ENCODE measurements around the gene SLC25A48. TPM values are rescaled to one million over a fixed set of nuclear protein-coding genes. Genes with fewer than 3 reads are reported as not detected.

The SLC25A48 gene
- total RNA-seq, 2 experiments from 2014 or later = not detected

DNA sequence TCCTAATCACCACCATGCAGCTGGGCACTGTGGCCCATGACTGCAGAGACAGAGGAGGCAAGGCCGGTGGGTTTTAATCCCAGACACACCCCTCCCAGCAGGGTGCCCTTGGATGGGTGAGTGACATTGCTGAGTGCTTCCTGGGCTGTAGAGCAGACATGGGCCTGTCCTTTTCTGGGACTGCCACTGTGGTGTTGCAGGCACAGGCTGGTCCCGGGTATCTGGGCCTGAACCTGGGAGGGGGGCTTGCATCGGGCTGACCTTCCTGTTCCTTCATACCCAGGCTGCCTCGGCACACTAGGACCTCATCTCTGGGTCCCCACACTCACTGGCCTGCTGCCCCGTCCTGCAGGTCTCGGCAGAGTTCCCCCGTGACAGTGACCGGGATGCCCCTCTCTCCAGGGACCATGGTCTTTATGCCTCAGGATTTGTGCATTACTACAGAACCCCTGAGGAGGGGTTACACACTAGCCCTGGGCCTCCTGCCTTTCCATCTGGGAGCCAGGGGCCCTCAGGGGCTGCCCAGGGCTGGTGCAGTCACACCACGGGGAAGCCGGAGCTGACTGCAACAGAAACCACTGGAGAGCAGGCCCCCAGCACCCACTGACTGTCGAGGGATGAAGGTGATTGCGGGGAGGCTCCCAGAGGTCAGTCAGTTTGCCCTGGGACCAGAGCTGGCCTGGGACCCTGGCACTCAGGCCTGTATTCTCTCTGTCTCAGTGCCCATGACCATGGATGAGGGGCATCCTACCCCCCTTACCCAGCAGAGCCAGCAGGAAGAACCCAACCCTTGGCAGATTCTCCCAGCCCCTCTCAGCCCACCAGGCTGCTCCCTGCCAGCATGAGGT, 8.9 kb upstream of the SLC25A48 start:
- Mint-ChIP-seq H3K9me3 (no peaks in the 10 kb centered on the region), H3K4me1 (no peaks in the 10 kb centered on the region), H3K36me3 (ENCODE audit: low read depth) (no peaks in the 10 kb centered on the region), H3K4me3 (no peak overlapping the region), H3K27ac (no peak overlapping the region), H3K27me3 (no peaks in the 10 kb centered on the region)
- CTCF ChIA-PET = interaction anchor here (1.0 kb wide), 1 partner anchor 265 kb away, joined by 3 read pairs; no protein-coding TSS in a partner anchor
- no peak for DNase-seq
- POLR2A ChIA-PET = no interaction called here

DNA sequence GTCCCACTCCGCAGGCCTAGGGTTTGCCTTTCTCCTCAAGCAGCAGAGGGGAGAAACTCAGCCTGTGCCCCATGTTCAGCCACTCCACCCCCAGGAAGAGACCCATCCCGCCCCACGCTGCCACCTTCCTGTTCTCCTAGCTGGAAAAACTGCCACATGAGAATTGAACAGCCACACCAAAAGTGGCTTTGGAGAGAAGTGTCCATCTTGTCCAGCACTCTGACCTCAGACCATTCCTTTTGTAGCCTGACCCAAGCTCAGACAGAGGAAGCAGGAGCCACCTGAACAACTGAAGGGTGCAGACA, 8.3 kb upstream of the SLC25A48 start:
- ChIA-PET POLR2A (no interaction called here), CTCF (interaction anchor here (1.0 kb wide), 1 partner anchor 265 kb away, joined by 3 read pairs; no protein-coding TSS in a partner anchor)

DNA sequence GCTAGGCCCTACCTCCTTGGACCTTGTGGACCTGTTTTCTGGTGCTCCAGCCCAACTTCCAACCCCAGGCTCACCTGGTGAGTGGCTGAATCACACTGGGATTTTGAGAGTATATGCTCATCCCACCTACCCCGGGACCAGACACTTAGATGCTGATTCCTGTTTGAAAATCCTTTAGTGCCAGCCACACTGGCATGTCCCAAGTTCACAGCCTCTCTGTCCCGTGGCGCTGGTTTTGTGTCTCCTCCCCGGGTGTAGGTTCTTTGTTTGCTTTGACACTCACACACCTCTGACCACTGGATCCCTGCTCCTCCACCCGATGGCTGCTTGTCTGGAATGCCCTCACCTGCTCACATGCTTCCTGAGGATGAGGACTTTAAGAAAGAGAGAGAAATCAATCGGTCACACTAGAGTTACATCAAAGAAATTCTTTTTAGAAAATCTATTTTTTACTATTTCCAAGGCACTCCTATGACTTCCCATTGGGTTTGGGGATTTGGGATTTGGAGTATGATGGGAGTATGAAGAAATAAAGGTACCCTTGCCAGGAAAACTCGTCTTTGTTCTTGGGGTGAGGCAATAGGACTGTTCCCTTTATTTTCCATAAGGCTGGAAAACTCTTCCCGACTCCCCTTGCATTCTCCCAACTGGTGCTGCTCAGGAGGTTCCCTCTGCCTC, 7.3 kb upstream of the SLC25A48 start:
- H3K27ac Mint-ChIP-seq = no peak overlapping the region
- ChIA-PET POLR2A (no interaction called here), CTCF (interaction anchor here (1.8 kb wide), 1 partner anchor 266 kb away, joined by 5 read pairs; no protein-coding TSS in a partner anchor)
- H3K4me1 Mint-ChIP-seq = no peaks in the 10 kb centered on the region
- no peaks in the 10 kb centered on the region for H3K9me3 Mint-ChIP-seq
- DNase-seq = no peak
- H3K27me3 Mint-ChIP-seq = peaks cover 7% of the 10 kb centered on the region
- H3K36me3 Mint-ChIP-seq (ENCODE audit: low read depth) = no peaks in the 10 kb centered on the region
- no peak overlapping the region for H3K4me3 Mint-ChIP-seq

More for the DNA sequence above, 8.3 kb upstream of the SLC25A48 start:
- Mint-ChIP-seq H3K4me1 (no peaks in the 10 kb centered on the region), H3K9me3 (no peaks in the 10 kb centered on the region), H3K36me3 (ENCODE audit: low read depth) (no peaks in the 10 kb centered on the region), H3K27ac (no peak overlapping the region), H3K4me3 (no peak overlapping the region), H3K27me3 (no peaks in the 10 kb centered on the region)
- no peak for DNase-seq

DNA sequence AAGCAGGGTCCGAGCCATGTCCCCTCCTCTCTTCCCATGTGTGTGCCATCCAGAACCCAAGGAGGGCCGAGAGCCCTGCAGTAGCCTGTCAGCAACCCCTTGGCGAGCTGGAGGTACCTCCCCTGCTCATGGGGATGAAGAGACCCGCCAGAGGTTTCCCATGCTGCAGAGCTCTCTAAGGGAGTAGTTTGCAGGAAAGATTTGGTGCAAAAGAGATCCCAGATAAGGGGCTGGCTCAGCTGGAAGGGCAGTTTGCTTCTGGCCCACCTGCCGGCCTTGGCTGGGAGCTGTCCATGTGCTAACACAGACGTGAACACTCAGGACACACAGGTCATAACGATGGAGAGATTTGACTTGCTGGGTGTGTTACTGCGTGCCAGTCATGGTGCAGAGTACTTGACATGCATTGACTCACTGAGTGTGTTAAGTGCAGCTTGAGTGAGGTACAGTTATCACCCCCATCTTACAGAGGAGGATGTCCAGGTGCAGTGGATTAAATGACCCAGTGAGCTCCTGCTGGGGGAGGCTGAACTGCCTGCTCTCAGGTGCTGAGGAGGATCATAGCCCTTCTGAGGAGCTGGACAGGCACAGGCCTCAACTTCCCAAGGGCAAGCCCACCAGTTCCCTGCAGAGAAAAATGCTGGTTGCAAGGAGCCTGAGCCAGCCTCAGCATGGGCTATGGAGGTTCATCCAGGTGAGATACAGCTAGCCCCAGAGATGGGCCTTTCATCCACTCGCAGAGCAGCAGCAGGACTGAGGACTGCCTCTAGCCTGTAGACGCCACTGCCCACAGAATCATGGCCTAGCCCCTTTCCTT, 6.3 kb upstream of the SLC25A48 start:
- Mint-ChIP-seq H3K9me3 (no peaks in the 10 kb centered on the region), H3K27ac (no peak overlapping the region), H3K27me3 (peaks cover 7% of the 10 kb centered on the region), H3K4me1 (no peaks in the 10 kb centered on the region), H3K36me3 (ENCODE audit: low read depth) (no peaks in the 10 kb centered on the region), H3K4me3 (no peak overlapping the region)
- POLR2A ChIA-PET = no interaction called here
- no peak for DNase-seq
- CTCF ChIA-PET = interaction anchor here (1.8 kb wide), 1 partner anchor 267 kb away, joined by 5 read pairs; no protein-coding TSS in a partner anchor

DNA sequence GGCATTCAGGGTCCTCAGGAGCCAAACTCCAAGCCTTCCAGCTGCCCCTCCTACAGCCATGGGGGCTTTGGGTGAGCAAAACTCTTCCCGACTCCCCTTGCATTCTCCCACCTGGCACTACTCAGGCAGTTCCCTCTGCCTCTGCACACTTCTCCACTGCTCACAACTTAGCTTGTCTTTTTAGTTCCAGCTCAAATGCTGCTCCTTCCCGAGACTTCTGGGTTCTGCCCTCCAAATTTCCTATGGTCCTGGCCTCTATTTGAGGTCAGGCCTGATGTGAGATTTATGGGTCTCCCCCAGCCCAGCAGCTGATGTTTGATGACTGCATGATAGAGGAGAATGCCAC, 5.7 kb upstream of the SLC25A48 start:
- H3K9me3 Mint-ChIP-seq = no peaks in the 10 kb centered on the region
- no peak overlapping the region for H3K4me3 Mint-ChIP-seq
- no peak for DNase-seq
- H3K27ac Mint-ChIP-seq = no peak overlapping the region
- ChIA-PET POLR2A (no interaction called here), CTCF (interaction anchor here (1.8 kb wide), 1 partner anchor 268 kb away, joined by 5 read pairs; no protein-coding TSS in a partner anchor)
- H3K36me3 Mint-ChIP-seq (ENCODE audit: low read depth) = no peaks in the 10 kb centered on the region
- H3K27me3 Mint-ChIP-seq = peaks cover 7% of the 10 kb centered on the region
- no peaks in the 10 kb centered on the region for H3K4me1 Mint-ChIP-seq

DNA sequence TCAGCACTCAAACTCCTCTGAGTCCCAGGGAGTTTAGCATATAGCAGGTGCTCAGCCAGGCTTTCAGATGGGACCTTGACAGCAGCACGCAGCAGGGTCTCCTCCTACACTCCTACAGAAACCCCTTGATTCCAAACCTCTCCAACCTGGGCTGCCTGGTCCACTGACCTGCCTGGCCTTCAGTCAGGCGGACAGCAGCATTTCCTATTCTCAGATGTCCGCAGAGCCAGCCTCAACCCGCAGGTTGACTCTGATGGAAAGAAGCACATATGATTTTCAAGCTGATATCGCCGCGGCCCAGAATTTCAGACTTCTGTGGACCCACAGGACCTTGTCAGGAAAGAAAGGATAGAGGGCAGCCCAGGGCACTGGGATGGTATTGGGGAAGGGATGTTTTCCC, 5.3 kb upstream of the SLC25A48 start:
- H3K4me1 Mint-ChIP-seq = no peaks in the 10 kb centered on the region
- no peaks in the 10 kb centered on the region for H3K36me3 Mint-ChIP-seq (ENCODE audit: low read depth)
- no peaks in the 10 kb centered on the region for H3K9me3 Mint-ChIP-seq
- H3K4me3 Mint-ChIP-seq = no peak overlapping the region
- peaks cover 10% of the 10 kb centered on the region for H3K27me3 Mint-ChIP-seq
- POLR2A ChIA-PET = no interaction called here
- CTCF ChIA-PET = no interaction called here
- H3K27ac Mint-ChIP-seq = no peak overlapping the region
- no peak for DNase-seq

DNA sequence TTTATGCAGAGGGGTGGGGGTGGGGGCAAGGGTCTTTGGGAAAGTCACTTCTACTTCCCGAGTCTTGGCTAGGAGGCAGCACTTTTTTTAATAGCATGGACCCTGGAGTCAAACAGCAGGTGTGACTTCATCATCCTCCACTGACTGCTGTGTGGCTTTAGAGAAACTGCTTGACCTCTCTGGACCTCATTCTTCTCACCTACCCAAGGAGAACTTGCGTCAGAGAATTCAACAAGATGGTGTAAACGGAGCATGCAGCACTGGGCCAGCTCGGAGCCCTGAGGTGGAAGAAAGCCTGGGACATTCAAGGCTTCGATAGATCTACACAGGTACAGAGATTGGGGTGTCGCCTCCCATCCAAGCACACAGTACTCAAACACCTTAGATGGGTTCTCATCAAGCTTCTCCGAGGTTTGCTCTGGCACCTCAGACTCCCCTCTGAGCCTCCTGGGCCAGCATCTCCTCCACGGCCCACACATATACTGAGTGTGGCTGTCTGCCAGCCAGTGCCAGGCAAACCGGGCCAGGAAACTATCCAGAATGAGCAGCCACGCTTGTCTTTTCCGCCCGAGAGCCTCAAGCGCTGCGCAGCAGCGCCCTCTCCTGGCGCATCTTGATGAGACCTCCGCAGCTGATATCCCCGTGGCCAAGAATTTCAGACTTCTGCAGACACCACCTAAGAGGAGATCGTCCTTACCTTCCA, 4.6 kb upstream of the SLC25A48 start:
- POLR2A ChIA-PET = no interaction called here
- Mint-ChIP-seq H3K27me3 (peaks cover 16% of the 10 kb centered on the region), H3K36me3 (ENCODE audit: low read depth) (no peaks in the 10 kb centered on the region), H3K9me3 (no peaks in the 10 kb centered on the region), H3K4me1 (no peaks in the 10 kb centered on the region), H3K27ac (no peak overlapping the region), H3K4me3 (no peak overlapping the region)
- DNase-seq = peak; percentile 55
- CTCF ChIA-PET = interaction anchor here (0.9 to 2.2 kb wide), 9 partner anchors 8 to 364 kb away, joined by 3 to 19 read pairs (median 3); no protein-coding TSS in a partner anchor

DNA sequence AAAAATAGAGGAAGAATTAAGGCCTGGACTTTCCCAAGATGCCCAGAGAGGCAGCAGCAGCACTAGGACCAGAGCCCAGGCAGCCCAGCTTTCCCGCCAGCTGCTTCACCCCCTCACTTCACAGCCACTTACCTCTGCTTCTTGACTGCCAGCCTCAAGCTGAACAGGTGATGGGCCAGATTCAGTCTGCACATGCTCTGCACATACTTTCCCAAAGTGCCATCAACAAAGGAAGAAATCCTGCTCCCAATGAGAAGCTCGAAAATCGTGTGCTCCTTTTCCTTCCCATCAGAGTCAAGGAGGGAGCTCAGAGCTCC, 4.1 kb upstream of the SLC25A48 start:
- no peaks in the 10 kb centered on the region for H3K9me3 Mint-ChIP-seq
- no peaks in the 10 kb centered on the region for H3K36me3 Mint-ChIP-seq (ENCODE audit: low read depth)
- no peak overlapping the region for H3K27ac Mint-ChIP-seq
- H3K27me3 Mint-ChIP-seq = peaks cover 20% of the 10 kb centered on the region
- DNase-seq = no peak
- ChIA-PET POLR2A (no interaction called here), CTCF (interaction anchor here (0.9 to 2.2 kb wide), 9 partner anchors 9 to 365 kb away, joined by 3 to 19 read pairs (median 3); no protein-coding TSS in a partner anchor)
- no peaks in the 10 kb centered on the region for H3K4me1 Mint-ChIP-seq
- H3K4me3 Mint-ChIP-seq = no peak overlapping the region

DNA sequence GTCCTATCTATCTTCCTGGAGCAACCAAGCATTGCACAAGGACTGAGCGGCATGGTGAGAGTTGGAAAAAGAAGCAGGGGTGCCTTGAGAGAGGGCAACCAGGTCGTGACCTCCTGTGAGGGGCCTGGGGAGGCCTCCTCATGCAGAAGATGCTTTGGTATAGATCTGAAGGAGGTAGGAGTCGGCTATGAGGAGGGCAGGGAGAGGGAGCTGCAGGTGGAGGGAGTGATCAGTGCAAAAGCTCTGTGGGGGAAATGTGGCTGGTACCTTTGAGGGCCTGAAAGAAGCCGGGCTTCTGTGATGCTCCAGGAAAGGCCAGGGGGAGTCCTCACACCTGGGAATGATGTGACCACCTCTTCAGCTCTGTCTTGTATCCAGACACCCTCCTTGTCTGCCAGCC, 3.6 kb upstream of the SLC25A48 start:
- ChIA-PET CTCF (interaction anchor here (0.7 to 2.2 kb wide), 10 partner anchors 8 to 365 kb away, joined by 3 to 19 read pairs (median 3); no protein-coding TSS in a partner anchor), POLR2A (no interaction called here)
- no peak overlapping the region for H3K4me3 Mint-ChIP-seq
- H3K4me1 Mint-ChIP-seq = no peaks in the 10 kb centered on the region
- H3K36me3 Mint-ChIP-seq (ENCODE audit: low read depth) = no peaks in the 10 kb centered on the region
- no peak overlapping the region for H3K27ac Mint-ChIP-seq
- H3K27me3 Mint-ChIP-seq = peaks cover 20% of the 10 kb centered on the region
- no peak for DNase-seq
- H3K9me3 Mint-ChIP-seq = no peaks in the 10 kb centered on the region

DNA sequence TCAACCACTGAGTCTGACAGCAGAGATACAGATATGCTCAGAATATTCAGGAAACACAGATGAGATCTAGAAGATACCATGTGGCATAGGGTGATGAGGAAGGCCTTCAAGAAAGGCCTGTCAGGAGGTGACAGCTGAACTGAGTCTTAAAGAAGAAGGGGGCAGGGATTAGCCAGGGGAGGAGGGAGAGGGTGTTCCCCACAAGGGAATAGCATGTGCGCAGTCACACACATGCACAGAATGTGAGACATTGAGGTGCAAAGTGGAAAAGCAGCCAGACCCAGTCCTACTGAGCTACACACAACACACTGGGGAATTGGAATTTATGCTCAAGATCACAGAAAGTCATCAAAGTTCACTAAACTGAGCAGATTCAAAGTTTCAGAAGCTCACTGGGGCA, 3.0 kb upstream of the SLC25A48 start:
- Mint-ChIP-seq H3K4me3 (no peak overlapping the region), H3K36me3 (ENCODE audit: low read depth) (no peaks in the 10 kb centered on the region)
- CTCF ChIA-PET = interaction anchor here (0.7 to 2.2 kb wide), 5 partner anchors 10 to 280 kb away, joined by 3 to 19 read pairs (median 3); no protein-coding TSS in a partner anchor

DNA sequence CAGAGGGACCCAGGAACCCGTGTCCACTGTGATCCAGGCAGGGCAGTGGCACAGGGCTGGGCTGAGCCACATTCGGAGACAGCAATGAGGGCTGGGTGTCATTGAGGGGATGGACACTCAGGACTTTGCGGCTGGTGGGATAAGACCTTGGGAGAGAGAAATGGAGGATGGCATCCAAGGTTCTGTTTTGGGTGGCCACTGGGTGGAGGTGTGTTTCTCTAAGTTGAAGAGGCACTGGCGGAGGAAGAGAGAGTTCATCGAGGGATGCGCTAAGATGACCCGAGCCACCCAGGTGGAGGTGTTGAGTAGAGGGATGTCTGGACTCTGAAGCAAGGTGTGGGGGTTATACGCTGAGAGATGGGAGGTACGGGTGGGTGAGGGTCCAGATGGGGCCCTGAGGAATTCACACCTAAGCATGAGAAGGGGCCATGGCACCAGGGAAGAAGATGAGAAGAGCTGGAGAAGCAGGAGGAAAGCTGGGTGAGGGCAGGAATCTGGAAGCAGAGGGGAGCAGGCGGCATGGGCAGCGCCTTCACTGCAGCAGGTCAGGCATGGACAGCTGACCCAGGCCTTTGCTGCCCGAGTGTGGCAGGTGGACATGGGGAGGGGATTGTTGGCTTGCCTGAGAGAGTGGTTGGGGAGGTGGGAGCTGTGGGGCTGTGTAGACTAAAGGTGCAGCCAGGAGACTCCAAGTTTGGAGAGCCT, 2.5 kb upstream of the SLC25A48 start:
- peaks cover 28% of the 10 kb centered on the region for H3K27me3 Mint-ChIP-seq
- POLR2A ChIA-PET = no interaction called here
- no peaks in the 10 kb centered on the region for H3K4me1 Mint-ChIP-seq
- no peak overlapping the region for H3K27ac Mint-ChIP-seq
- CTCF ChIA-PET = interaction anchor here (1.2 kb wide), 1 partner anchor 280 kb away, joined by 3 read pairs; no protein-coding TSS in a partner anchor
- no peaks in the 10 kb centered on the region for H3K36me3 Mint-ChIP-seq (ENCODE audit: low read depth)
- H3K9me3 Mint-ChIP-seq = no peaks in the 10 kb centered on the region
- DNase-seq = no peak
- H3K4me3 Mint-ChIP-seq = no peak overlapping the region

More for the DNA sequence above, 3.0 kb upstream of the SLC25A48 start:
- Mint-ChIP-seq H3K4me1 (no peaks in the 10 kb centered on the region), H3K9me3 (no peaks in the 10 kb centered on the region), H3K27ac (no peak overlapping the region), H3K27me3 (peaks cover 24% of the 10 kb centered on the region)
- DNase-seq = no peak
- POLR2A ChIA-PET = no interaction called here

Measured in activated CD4-positive, alpha-beta memory T cell treated with anti-CD3 and anti-CD28 coated beads, Interleukin-2, amount 10 ng/mL, durations not matched to agents 7 days and 5 days (primary cell).